ENCODE measurements around the gene THSD4.

THSD4 gene

GRCh38 chr15:71773206-71773859 is 658.1 kb downstream of the THSD4 start:
- Histone ChIP-seq H3K9me3 (ENCODE audit: low read depth, low read length) (no peaks in the 10 kb centered on the region), H3K4me3 (no peak overlapping the region), H3K27ac (no peak overlapping the region), H3K36me3 (ENCODE audit: insufficient read depth, low read length) (no peaks in the 10 kb centered on the region), H3K9ac (ENCODE audit: insufficient read length) (no peak overlapping the region)
- no peak for TF ChIP-seq POLR2AphosphoS5 (IDR thresholded peaks at IDR 0.05; ENCODE audit: borderline replicate concordance, low read depth, low read length)
- no peak for TF ChIP-seq EZH2 (IDR thresholded peaks at IDR 0.05)
- no peak for TF ChIP-seq FOXP2 (optimal IDR thresholded peaks at IDR 0.05; ENCODE audit: control extremely low read depth, extremely low read length, insufficient read depth)
- no peak for DNase-seq (ENCODE audit: low read depth, low spot score)

GRCh38 chr15:71775856-71776255 is 660.6 kb downstream of the THSD4 start:
- H3K9me3 ChIP-seq (ENCODE audit: low read depth, low read length) = no peaks in the 10 kb centered on the region
- no peak for DNase-seq (ENCODE audit: low read depth, low spot score)
- H3K36me3 ChIP-seq (ENCODE audit: insufficient read depth, low read length) = no peaks in the 10 kb centered on the region
- no peak overlapping the region for H3K27ac ChIP-seq
- no peak overlapping the region for H3K4me3 ChIP-seq
- no peak overlapping the region for H3K9ac ChIP-seq (ENCODE audit: insufficient read length)
- no peak for TF ChIP-seq FOXP2 (optimal IDR thresholded peaks at IDR 0.05; ENCODE audit: control extremely low read depth, extremely low read length, insufficient read depth)
- TF ChIP-seq POLR2AphosphoS5 (IDR thresholded peaks at IDR 0.05; ENCODE audit: borderline replicate concordance, low read depth, low read length) = no peak
- TF ChIP-seq EZH2 (IDR thresholded peaks at IDR 0.05) = no peak

DNA sequence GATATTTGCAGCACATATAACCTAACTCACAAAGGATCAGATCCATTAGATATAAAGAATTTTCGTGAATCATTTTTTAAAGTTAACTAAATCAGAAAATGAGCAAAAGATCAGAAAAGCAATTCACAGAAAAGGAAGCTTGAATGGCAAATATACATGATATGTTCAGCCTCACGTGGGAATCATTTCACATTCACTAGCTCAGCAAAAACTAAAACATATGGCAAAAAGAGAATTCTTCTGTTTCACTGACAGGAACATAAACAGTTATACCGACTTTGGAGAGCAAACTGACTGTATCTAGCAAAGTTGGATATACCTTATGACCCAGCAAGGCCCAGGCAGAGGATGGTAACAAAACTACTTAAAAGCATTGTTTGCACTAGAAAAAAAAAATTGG is 661.0 kb downstream of the THSD4 start:
- H3K9ac ChIP-seq (ENCODE audit: insufficient read length) = no peak overlapping the region
- H3K27ac ChIP-seq = no peak overlapping the region
- no peak overlapping the region for H3K4me3 ChIP-seq
- no peaks in the 10 kb centered on the region for H3K36me3 ChIP-seq (ENCODE audit: insufficient read depth, low read length)
- H3K9me3 ChIP-seq (ENCODE audit: low read depth, low read length) = no peaks in the 10 kb centered on the region
- no peak for TF ChIP-seq POLR2AphosphoS5 (IDR thresholded peaks at IDR 0.05; ENCODE audit: borderline replicate concordance, low read depth, low read length)
- TF ChIP-seq EZH2 (IDR thresholded peaks at IDR 0.05) = no peak
- TF ChIP-seq FOXP2 (optimal IDR thresholded peaks at IDR 0.05; ENCODE audit: control extremely low read depth, extremely low read length, insufficient read depth) = no peak
- DNase-seq (ENCODE audit: low read depth, low spot score) = no peak

- no peak for DNase-seq (ENCODE audit: low read depth, low spot score)
- H3K4me3 ChIP-seq = no peak overlapping the region
- no peaks in the 10 kb centered on the region for H3K9me3 ChIP-seq (ENCODE audit: low read depth, low read length)
- no peaks in the 10 kb centered on the region for H3K36me3 ChIP-seq (ENCODE audit: insufficient read depth, low read length)
- no peak overlapping the region for H3K27ac ChIP-seq
- no peak overlapping the region for H3K9ac ChIP-seq (ENCODE audit: insufficient read length)
- TF ChIP-seq POLR2AphosphoS5 (IDR thresholded peaks at IDR 0.05; ENCODE audit: borderline replicate concordance, low read depth, low read length) (no peak), EZH2 (IDR thresholded peaks at IDR 0.05) (no peak), FOXP2 (optimal IDR thresholded peaks at IDR 0.05; ENCODE audit: control extremely low read depth, extremely low read length, insufficient read depth) (no peak)
Observed at GRCh38 chr15:71777216-71777943, 662.1 kb downstream of the THSD4 start.

GRCh38 chr15:71779073-71779797 is 664.0 kb downstream of the THSD4 start:
- Histone ChIP-seq H3K9me3 (ENCODE audit: low read depth, low read length) (no peaks in the 10 kb centered on the region), H3K9ac (ENCODE audit: insufficient read length) (no peak overlapping the region), H3K4me3 (no peak overlapping the region), H3K27ac (no peak overlapping the region), H3K36me3 (ENCODE audit: insufficient read depth, low read length) (no peaks in the 10 kb centered on the region)
- TF ChIP-seq FOXP2 (optimal IDR thresholded peaks at IDR 0.05; ENCODE audit: control extremely low read depth, extremely low read length, insufficient read depth) (no peak), EZH2 (IDR thresholded peaks at IDR 0.05) (no peak), POLR2AphosphoS5 (IDR thresholded peaks at IDR 0.05; ENCODE audit: borderline replicate concordance, low read depth, low read length) (no peak)
- no peak for DNase-seq (ENCODE audit: low read depth, low spot score)

DNA sequence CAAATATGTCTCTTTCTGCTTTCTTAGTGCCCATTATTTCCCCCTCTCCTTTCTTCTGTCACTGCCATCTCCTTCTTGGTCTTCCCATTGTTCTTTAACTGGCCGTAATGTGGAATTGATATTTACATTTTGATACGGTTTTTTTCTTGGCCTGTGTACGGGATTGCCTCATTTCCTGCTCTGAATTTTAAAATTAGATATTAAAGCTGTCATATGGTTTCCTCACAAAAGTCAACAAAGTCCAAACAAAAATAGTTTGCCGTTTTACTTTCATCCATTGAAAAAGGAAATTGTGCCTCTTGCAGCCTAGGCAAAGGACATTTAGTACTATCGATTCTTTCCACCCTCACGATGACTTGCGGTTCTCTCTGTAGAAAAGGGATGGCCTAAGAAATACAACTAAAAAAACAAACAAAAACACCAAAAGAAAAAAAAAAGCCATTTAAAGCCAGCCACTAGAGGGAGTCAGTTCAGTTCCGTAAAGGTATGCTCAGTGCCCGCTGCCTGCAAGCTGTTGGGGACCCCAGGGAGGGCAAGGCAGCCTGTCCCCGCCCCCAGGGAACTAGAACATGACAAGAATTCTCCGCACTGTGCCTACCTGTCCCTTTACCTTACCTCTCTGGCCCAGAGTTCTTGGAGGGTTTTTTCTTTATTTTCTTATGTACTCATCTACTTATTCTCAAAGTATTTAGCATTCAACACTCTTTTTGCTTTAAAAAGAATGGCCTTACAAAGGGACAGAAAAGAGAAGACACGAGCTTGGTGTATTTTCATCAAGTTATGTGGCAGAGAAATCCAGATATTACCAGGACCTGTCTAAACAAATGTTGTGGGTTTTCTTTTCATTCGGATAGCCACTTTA is 665.1 kb downstream of the THSD4 start:
- H3K4me3 ChIP-seq = peak overlapping the region; percentile 43
- no peak overlapping the region for H3K27ac ChIP-seq
- DNase-seq (ENCODE audit: low read depth, low spot score) = peak; percentile 16
- TF ChIP-seq POLR2AphosphoS5 (IDR thresholded peaks at IDR 0.05; ENCODE audit: borderline replicate concordance, low read depth, low read length) (no peak), FOXP2 (optimal IDR thresholded peaks at IDR 0.05; ENCODE audit: control extremely low read depth, extremely low read length, insufficient read depth) (no peak)
- no peaks in the 10 kb centered on the region for H3K9me3 ChIP-seq (ENCODE audit: low read depth, low read length)
- no peaks in the 10 kb centered on the region for H3K36me3 ChIP-seq (ENCODE audit: insufficient read depth, low read length)
- peak overlapping the region; percentile 56 for H3K9ac ChIP-seq (ENCODE audit: insufficient read length)

- Histone ChIP-seq H3K4me3 (no peak overlapping the region), H3K27ac (no peak overlapping the region), H3K9ac (ENCODE audit: insufficient read length) (no peak overlapping the region), H3K9me3 (ENCODE audit: low read depth, low read length) (no peaks in the 10 kb centered on the region), H3K36me3 (ENCODE audit: insufficient read depth, low read length) (no peaks in the 10 kb centered on the region)
- no peak for DNase-seq (ENCODE audit: low read depth, low spot score)
- TF ChIP-seq EZH2 (IDR thresholded peaks at IDR 0.05) = no peak
- no peak for TF ChIP-seq POLR2AphosphoS5 (IDR thresholded peaks at IDR 0.05; ENCODE audit: borderline replicate concordance, low read depth, low read length)
- TF ChIP-seq FOXP2 (optimal IDR thresholded peaks at IDR 0.05; ENCODE audit: control extremely low read depth, extremely low read length, insufficient read depth) = no peak
Observed at GRCh38 chr15:71781179-71781964, 666.1 kb downstream of the THSD4 start.

All from SK-N-MC (cell line).